Hippocampal formation (tissue), 2 donors: Measurements from ENCODE around the gene PLCG2.
"Not testable (repeated sequence)": the region's sequence is repeated elsewhere in the genome, so short reads cannot be mapped to it uniquely, and the experiment has no call there.

ENCODE experiments used
- DNase-seq, 2 donors: peaks; one replicate each; lab custom pipeline; 2025; lab: John Stamatoyannopoulos, UW

PLCG2 gene

DNA sequence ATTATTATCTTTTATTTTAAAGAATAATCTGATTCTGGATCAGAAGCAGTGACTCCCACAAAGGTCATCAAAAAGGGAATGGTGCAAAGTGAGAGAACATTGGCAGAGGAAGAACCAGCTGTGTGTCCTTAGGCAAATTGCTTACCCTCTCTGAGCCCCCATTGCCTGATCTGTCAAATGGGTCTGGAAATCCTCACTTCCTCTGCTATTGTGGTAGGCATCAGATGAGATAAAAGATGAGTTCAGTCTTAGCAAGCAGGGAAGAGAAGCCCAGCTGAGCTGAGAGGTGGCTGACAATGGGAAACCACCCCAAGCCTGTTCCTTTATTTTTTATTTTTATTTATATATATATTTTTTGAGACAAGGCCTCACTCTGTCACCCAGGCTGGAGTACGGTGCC is 24.2 kb upstream of the PLCG2 start:
- no peak for DNase-seq

DNA sequence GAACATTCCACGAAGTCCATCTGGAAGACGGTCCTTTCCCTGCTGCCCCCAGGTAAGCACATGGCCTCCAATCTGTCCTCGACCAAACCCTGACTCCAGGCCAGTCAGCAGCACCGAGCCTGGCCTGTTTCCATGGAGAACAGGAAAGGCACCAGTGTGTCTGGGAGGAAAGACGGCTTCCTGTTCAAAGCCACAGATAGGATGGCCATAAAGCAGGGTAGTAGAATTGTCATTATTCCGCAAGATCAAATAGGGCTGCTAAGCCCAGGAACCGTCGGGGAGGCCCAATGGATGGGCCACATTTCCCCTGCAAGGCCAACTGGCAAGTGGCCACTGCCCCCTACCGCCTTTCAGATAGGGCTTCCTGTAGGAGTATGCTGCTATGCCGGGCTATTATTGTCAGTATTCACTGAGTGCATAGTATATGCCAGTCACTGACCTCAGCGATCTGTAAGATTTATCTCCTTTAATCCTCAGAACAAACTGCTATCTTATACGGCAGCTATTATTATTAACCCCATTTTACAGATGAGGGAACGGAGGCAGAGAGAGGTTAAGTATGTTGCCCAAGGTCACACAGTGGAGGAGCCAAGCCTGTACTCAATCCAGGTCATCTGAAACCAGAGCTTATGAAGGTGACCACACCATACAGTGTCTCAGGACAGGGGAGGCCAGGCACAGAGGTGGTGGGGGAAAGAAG is 23.0 kb upstream of the PLCG2 start:
- DNase-seq, result no peak

DNA sequence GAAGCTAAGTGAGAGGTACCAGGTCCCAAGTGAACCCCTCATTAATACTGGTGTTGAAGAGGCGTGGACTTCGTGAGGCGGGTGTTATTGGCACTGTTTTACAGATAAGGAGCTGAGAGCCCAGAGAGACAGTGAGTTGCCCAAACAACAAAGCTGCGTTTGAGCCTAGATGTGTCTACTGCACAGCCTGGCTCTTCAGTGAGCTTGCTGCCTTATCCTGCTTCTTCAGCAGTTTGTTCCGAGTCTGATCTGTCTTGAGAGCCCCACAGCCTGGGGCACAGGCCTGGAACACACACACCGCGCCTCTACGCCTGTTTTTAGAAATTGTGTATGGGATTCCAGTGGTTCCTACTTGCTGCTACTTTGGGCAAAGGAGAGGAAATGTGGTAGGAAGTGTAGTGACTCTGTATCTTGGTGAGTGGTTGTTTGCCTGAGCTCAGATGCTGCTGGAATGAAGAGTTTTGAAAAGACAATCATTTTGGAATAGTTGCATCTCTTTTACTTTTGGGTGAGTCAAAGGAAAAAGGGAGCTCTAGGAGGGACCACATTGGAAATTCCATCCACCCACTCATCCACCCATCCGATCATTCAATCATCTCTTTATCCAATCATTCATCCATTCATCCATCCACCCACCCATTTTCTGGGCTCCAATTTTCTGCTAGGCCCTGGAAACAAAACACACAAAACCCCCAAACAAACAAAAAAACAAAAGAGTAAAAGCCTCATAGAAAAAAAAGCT is 22.3 kb upstream of the PLCG2 start:
- DNase-seq, result no peak

- no peak for DNase-seq
Observed at GRCh38 chr16:81758376-81758775, 20.7 kb upstream of the PLCG2 start.

- DNase-seq, result not testable (repeated sequence)
Observed at GRCh38 chr16:81762322-81762721, 16.8 kb upstream of the PLCG2 start.

DNA sequence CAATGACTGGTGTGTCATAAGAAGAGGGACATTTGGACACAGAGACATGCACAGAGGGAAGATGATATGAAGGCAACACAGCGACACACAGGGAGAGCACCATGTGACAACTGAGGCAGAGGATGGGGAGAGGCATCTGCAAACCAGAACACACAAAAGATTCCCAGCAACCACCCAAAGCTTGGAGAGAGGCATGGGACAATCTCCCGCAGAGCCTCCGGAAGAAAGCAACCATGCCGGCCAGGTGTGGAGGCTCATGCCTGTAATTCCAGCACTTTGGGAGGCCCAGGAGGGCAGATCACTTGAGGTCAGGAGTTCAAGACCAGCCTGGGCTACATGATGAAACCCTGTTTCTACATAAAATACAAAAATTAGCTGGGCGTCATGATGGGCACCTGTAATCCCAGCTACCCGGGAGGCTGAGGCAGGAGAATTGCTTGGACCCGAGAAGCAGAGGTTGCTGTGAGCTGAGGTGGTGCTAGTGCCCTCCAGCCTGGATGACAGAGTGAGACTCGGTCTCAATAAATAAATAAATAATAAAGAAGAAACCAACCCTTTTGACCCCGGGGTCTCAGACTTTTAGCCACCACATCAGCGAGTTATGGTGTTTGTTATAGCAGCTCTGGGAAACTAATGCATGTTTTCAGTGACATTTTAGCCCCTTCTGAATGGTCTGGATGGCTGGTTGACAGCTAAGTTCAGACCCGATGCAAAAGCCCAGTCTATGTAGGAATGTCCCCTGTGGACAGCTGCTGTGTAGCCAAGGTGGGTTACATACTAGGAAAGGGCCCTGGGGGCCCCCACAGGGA is 13.8 kb upstream of the PLCG2 start:
- no peak for DNase-seq

GRCh38 chr16:81765969-81766368 is 13.1 kb upstream of the PLCG2 start:
- DNase-seq, result no peak

DNA sequence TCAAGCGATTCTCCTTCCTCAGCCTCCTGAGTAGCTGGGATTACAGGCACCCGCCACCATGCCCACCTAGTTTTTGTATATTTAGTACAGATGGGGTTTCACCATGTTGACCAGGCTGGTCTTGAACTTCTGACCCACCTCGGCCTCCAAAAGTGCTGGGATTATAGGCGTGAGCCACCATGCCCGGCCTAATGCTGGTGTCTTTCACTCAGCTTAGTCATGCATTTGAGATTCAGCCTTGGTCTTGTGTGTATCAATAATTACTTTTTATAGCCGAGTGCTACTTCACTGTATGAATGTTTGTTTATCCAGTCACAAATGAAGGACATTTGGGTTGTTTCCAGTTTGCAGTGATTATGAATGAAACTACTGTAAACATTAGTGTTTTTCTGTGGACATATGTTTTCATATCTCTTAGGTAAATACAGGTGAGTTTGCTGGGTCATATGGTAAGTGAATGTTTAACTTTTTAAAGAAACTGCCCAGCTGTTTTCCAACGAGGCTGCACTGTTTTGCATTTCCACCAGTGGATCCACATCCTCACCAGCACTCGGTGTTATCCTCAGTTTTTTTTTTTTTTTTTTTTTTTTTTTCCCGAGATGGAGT is 11.0 kb upstream of the PLCG2 start:
- no peak for DNase-seq

GRCh38 chr16:81770008-81770407 is 9.1 kb upstream of the PLCG2 start:
- no peak for DNase-seq

GRCh38 chr16:81774348-81774747 is 4.7 kb upstream of the PLCG2 start:
- no peak for DNase-seq

DNA sequence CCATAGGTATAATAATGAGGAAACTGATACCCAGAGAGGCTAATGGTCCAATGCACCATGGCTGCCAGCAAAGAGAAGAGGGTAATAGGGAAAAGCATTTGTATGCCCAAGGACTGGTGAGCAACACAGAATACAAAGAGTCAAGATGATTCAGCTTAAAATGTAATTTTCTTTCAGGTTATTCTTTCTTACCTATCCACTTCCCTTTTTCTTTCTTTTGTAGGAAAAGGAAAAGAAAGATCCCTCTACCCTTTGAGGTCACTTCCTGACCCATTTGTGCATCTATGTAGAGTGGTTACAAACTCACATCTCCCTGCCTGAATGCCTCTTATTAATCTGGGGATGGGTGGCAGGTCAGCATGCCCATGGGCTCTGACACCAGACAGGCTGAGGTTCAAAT is 3.5 kb upstream of the PLCG2 start:
- no peak for DNase-seq

DNA sequence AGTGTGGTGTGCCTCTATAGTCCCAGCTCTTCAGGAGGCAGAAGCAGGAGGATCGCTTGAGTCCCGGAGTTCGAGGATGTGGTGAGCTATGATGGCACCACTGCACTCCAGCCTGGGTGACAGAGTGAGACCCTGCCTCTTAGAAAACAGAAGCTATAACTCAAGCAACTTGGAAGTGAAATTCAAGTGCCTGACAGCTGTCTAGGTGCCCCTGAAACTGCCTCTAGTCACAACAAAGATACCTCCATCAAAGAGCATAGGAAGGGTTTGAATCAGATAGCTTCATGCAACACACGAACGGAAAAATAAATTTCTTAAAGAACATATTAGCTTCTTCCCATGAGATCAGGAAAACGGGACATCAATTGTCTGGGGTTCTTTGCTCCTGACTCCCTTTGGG is 860 bp upstream of the PLCG2 start:
- DNase-seq, result no peak

GRCh38 chr16:81779536-81780320 is 637 bp downstream of the PLCG2 start:
- DNase-seq, result no peak

GRCh38 chr16:81780350-81780749 is 1.3 kb downstream of the PLCG2 start:
- DNase-seq, result no peak

DNA sequence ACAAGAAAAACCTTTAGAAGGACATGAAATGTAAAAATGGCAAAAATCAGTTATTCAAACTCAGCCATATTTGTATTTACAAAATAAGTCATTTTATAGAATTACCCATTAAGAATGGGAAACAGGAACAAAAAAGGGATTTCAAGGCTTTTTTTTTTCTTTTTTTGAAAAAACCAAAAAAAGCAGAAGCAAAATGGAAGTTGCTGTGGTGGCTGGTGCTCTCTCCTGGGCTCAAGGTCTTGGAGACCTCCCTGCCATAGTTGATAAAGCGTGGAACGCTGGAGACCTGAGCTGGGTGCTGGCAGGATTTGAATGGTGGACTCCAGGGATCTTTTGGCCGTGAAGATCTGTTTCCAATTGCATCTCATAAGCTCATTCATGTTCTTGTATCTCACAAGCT is 3.1 kb downstream of the PLCG2 start:
- no peak for DNase-seq

- DNase-seq, result no peak
Observed at GRCh38 chr16:81784072-81784795, 5.1 kb downstream of the PLCG2 start.

GRCh38 chr16:81785138-81785924 is 6.2 kb downstream of the PLCG2 start:
- no peak for DNase-seq

GRCh38 chr16:81786321-81786720 is 7.2 kb downstream of the PLCG2 start:
- no peak for DNase-seq

DNA sequence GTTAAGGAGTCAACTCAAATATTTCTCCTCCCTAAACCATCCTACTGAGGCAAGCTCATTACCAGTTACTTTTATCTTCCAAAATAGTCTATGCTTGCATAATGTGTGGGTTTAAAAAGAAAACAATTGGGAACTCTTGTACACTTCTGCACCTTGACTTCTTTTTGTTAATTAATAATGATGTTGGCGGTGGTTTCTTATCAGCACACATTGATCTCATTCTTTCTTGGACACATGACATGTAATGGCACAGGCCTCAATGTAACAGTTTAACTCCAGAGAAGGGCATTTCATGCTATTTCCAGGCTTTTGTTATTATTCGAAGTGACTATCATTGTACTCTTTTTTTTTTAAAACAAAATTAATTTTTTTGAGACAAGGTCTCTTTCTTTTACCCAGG is 7.8 kb downstream of the PLCG2 start:
- DNase-seq, result no peak

GRCh38 chr16:81787659-81788058 is 8.6 kb downstream of the PLCG2 start:
- no peak for DNase-seq
